D341Med (cell line): ENCODE measurements around the gene TPP2.
A peak's percentile ranks its signal among the peaks of the same experiment; 100 is the strongest.

Experiments used
- DNase-seq: peaks from one replicate; pipeline ENCODE4 v3.0.0; 2012; ENCODE audit warnings: low spot score

Gene TPP2

DNA sequence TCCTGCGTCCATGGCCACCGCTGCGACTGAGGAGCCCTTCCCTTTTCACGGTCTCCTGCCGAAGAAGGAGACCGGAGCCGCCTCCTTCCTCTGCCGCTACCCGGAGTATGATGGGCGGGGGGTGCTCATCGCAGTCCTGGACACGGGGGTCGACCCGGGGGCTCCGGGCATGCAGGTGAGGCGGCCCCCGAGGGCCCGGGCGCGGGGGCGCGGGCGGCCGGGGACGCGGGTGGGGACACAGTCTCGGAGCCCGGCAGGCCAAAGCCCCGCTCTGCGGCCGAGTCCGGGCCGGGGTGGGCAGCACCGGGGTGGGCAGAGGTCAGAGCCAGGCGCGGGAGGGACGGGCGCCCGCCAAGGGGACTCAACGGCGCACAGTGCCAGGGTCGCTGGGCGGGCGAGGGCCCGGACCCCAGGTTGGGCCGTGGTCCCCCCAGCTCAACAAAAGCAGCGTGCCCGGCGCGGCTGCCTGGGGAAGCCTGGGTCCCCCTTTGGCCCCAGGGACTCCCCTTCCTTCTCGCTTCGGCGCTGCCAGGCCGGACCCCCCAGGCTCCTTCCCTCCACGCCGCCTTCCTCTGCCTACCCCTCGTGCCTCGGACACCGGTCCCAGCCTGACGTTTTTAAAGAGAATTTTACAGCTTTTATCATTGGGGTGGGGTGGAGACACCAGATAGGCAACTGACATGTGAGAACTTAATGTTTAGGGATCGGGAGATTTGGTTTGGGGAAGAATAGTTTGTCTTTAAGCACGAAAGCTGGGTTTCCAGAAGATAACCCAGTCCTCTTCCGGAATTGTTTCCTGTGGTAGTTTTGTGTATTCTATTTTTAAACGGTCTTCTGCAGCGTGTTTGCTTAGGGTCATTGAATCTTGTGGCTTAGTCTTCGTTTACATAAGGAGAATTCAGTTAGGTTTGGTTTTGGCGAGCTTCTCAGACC is 509 bp downstream of the TPP2 start:
- no peak for DNase-seq

DNA sequence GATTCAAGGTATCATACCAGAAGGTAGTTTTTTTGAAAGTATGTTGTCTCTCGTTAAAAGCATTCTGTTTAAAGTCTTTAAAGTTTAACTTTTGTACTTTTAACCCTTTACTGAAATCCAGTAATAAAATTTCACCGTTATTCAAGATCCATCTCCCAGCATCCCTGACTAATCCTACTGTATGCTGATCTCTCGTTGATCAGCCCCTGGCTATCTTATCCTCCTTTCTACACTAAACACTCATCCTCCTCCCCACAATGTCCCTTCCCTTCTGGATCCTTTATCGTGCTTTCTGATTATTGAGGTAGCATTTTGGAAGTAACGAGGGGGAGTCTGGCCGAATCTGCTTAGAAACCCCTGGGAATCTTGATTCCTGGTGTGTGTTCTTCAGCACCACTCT is 1.3 kb downstream of the TPP2 start:
- DNase-seq = peak; percentile 30

DNA sequence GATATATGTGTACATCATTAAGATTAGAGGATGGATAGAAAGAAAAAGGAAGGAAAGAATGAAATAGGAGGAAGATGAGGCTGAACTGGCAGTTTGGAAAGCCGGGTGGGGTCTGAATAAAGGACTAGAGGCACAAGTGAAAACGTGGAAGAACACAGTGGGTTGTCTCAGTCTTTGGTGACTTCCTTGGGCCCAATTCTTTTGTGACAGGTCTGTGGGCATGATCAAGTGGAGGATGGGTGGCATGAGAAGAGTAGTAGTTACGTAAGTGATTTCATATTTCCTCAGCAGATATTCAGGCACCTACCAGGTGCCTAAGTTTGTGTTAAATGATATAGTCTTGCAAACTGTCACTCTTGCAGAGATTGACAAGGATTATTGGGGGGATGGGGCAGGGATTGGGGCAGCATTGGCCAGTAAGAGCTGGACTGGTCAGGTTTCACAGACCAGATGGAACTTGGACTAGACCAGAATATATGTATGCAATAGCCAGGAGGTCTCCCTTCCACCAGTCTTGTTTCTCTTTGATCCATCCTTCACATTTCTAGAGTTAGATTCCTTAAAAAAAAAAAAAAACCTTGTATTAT is 2.7 kb downstream of the TPP2 start:
- no peak for DNase-seq

DNA sequence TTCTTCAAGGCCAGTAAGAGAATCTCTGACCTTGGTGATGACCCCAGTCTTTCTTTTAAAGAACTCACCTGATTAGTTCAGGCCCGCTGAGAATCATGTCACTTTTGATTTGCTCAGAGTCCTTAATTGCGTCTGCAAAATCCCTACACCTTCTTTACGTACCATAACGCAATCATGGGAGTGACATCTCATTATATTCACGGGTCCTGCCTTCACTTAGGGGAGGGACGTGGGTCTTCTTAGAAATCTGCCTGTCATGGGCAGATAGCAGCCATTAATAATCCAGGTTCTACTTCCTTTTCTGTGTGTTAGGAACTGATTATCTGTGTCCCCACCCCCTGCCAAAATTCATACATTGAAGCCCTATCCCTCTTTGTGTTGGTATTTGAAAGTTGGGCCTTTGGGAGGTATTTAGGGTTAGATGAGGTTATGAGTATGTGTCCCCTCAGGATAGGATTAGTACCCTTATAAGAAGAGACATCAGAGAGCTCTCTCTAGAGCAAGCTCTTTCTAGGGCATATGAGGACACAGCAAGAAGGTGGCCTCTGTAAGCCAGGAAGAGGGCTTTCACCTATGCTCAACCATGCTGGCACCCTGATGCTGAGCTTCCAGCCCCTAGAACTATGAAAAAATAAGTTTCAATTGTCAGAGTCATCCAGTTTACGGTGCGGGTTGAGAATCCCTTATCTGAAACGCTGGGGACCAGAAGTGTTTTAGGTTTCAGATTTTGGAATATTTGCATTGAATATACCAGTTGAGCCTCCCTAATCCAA is 9.9 kb downstream of the TPP2 start:
- no peak for DNase-seq

DNA sequence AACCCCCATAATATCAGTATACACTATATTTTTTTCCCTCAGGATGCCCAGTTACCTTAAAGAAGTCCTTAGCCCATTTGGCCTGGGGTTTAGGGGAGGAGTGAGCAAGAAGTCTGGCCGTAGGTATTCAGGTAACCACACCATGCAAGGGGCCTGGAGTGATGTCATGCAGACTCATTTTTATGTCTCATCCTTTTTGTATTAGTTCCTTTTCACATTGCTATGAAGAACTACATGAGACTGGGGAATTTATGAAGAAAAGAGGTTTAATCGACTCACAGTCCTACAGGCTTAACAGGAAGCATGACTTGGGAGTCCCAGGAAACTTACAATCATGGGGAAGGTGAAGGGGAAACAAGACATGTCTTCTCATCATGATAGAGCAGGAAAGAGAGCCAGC is 12.2 kb downstream of the TPP2 start:
- DNase-seq = no peak

DNA sequence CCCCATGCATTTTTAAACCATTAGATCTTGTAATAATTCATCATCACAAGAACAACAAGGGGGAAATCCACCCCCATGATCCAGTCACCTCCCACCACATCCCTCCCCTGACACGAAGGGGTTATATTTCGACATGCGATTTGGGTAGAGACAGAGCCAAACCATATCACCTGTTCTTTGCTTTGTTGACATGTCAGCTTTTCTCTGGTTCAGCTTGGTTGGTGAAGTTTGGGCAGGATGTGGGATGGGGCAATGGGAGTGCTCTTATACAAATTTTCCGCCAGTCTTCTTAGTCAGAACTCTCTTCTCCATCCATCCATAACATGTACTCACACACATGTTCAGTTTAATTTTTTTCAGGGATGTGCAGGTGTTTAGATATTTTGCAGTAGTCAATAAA is 12.9 kb downstream of the TPP2 start:
- DNase-seq = no peak

DNA sequence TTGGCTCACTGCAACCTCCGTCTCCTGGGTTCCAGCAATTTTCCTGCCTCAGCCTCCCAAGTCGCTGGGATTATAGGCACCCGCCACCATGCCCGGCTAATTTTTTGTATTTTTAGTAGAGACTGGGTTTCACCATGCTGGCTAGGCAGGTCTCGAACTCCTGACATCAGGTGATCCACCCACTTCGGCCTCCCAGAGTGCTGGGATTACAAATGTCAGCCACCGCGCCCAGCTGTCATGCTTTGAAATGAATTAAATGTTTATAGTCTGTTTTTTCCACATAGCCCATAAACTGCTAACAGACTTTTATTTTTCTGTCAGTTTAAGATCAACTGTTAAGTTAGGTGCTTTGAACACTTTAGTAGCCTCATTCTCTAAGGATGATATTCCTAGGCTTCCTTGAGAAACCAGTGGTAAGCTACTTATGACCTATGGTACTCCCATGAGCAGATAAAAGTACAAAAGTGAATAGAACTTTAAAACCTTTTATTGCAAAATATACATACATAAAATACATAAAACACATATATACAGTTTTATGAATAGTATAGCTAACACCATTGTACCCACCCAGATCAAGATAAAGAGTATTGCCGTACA is 13.6 kb downstream of the TPP2 start:
- no peak for DNase-seq

DNA sequence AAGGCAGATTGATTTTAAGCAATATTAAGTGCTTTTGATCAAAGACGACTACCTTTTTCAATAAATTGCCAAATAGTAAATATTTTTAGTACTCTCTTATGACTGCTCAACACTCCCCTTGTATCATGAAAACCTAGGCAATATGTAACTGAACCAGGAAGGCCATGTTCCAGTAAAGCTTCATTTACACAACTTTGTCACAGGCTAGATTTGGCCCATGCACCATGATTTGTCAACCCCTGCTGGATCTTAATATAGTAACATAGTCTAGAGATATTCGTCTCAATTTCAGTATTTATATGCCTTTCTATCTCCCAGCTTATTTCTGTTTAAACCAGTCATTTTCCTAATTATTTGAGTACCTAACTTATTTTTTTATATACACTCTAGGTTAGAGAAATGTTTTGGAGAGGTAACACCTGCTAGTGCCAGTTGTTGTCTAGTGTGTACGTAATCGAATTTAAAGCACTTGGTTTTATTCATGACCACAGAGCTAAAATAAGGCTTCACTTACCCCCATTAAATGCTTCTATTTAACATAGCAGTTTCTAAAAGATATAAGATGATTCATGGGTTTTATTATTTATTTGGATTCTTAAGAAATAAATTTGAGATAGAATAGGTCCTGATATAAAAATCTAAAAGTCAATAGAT is 21.0 kb downstream of the TPP2 start:
- no peak for DNase-seq

DNA sequence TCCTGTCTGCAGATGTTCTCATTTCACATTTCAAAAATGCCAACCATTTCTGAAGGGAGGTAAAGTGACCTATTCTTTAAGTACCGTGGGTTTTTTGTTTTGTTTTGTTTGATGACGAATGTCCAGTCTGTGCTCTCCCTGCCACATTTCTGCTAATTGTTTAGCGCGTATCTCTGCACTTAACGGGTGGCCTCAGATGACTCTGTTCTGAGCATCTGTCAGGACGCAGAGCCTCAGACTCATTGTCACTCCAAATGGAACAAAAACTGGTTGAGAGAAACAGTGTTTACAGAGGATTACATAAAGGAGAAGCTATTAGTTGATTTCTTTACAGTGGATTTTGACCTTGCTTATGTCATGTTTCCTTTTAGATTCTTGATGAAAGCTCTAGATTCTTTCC is 23.7 kb downstream of the TPP2 start:
- peak; percentile 38 for DNase-seq

DNA sequence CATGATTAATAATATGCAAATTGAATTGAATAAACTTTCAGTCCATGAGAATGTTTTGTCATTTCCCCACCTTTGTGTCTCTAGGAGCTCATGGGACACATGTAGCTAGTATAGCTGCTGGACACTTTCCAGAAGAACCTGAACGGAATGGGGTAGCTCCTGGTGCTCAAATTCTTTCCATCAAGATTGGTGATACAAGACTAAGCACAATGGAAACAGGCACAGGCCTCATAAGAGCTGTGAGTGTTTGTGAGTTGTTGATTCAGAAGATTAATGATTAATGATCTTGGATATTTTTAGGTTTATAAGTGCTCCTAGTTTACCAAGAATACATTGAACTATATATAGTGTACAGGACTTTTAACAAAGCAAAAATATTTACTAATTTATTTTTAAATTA is 30.1 kb downstream of the TPP2 start:
- no peak for DNase-seq

DNA sequence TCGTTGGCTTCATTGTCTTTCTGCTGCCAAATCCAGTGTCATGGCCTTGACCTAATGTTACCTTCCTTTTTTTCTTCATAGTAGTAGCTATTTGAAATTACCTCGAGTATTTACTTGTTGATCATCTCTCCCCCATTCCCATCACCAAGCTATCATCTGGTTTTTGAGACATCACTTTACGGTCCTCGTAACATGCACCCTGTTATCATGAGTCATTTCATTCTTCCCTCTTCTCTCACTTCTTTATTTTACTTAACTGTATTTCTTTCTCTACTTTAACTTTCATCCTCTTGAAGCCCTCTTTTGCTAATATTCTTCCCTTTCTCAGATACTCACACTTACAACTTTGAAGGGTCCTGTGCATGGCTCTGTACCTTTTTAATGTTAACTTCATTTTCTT is 31.8 kb downstream of the TPP2 start:
- DNase-seq = no peak

DNA sequence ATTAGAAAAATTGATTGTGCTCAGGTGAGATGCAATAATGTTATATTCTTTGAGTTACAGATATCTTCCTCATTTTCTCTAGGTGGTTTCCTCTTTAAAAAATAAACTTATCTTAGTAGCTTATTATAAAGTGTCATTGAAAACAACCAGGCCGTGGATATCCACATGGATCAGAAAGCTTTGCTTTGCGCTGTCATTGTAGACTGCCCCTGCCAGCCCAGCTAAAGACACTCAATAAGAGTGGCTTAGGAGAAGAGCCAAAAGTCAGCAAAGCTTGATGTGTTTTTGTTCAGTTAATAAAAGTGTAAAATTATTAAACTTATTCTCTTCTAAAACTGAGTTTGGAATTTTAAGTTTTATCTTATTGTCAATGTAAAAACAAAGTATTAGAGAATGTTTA is 34.4 kb downstream of the TPP2 start:
- DNase-seq = no peak

DNA sequence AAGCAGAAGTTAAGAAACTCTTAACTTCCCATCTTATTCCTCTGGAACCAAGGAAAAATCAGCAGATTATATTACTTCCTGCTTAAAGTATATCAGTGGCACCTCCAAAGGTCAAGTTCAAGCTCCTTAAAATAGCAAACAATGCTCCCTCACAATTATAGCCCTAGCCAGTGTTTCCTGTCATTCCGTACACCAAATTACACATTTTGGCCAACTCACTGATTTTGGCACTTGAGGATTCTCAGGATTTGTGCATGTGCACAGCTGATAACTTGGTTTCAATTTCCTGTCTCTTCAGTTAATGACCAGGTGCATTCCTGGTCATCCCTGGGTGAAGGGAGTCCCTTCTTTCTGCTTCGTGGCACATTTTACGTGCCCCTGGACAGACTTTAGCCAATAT is 42.0 kb downstream of the TPP2 start:
- DNase-seq = no peak

DNA sequence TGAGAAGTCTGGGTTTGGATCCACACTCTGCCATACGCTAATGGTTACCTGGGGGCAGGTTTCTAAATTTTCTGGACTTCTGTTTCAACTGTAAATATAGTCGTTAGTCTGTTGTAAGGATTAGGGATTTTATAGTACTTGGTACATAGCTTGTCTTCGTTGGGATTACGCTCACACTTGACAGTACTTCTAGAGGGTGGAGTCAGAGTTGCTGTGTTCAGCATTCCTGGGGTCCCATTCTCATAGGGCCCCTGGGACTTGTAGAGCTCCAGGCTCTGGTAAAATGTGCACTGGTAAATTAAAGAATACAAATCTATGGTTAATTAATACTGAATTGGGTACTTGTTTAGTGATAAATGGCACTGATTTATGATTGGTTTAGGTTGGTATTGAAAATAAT is 45.2 kb downstream of the TPP2 start:
- DNase-seq = peak; percentile 30

DNA sequence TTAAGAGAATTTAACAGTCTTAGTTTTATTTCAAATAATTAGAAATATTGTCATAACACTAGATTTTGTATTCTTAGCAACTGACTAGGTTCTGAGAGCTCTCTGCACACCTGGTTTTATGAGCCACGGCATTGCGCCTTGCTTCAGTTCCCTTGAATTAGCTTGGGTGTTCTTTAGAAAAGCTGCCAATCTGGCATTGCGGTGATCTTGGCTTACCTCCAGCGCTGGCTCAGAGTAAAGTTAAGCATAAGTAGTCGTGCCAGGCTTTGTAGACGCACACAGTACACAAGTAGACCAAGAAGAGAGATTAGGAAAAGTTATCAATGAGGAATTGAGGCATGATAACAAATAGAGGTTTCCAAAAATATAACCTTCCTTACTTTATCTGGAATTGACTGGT is 45.7 kb downstream of the TPP2 start:
- peak; percentile 65 for DNase-seq

DNA sequence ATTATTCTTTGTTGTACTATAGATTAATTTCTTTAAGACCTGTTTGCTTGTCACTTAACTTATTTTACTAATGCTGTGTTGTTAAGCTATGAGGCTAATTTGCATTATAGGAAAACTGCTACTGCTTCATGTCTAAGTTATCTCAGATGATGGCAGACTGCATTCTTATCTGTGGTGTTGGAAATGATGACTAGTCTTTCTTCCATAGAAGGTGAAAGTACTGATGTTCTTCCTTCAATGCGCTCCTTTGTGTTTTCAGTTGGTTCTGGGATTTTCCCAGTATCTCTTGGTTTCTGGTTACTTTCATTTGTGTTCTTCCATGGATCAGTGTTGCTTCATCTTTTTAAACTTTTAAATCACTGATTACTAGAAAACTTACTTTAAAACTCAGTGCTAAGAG is 46.9 kb downstream of the TPP2 start:
- DNase-seq = no peak

DNA sequence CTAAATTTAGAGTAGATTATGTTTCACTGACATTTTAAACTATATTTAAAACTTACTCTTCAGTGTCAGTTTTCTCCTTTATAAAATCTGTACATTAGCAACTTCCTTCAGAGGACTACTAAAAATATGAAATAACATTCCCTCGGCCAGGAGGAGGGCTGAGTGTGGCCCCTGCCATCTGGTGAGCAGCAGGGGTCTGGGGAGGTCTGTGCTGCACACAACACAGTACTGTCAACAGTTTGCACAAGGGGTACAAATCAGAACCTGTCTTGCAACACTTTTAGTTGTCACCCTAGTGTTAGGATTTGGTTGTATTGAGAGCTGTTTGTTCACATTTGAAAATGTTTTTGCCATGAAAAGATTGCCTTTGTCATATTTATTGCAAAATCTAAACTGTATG is 48.9 kb downstream of the TPP2 start:
- DNase-seq = no peak

DNA sequence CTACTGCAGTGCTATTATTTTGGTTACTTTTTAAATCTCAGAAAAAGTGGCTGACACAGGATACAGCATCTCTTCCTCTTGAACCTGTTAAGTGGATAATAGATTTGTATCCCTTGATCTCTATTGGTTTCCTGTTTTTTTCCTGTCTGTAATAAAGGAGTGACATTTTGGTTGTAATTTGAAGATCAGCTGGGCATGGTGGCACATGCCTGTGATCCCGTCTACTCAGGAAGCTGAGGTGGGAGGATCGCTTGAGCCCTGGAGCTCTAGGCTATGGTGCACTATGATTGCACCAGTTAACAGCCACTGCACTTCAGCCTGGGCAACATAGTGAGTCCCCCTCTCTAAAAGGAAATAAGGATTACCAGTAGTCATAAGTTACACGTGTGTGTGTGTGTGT is 51.3 kb downstream of the TPP2 start:
- DNase-seq = no peak

DNA sequence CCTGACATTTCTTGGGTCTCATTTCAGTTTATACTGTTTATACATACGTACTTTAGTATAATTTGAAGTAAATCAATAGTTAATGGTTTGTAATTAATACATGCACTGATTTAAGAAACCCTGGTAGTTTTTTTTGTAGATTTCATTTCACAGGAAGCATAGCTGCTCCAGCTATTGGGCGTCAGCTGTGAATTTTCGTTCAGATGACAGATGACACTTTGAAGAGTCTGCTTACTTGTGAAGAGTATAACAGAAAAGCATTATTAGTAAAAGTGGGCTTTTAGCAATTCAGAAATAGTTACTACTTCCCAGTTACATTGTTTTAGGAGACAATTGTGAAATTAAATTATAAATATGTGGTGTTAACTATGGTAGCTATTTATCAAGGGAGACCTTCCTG is 53.7 kb downstream of the TPP2 start:
- no peak for DNase-seq

DNA sequence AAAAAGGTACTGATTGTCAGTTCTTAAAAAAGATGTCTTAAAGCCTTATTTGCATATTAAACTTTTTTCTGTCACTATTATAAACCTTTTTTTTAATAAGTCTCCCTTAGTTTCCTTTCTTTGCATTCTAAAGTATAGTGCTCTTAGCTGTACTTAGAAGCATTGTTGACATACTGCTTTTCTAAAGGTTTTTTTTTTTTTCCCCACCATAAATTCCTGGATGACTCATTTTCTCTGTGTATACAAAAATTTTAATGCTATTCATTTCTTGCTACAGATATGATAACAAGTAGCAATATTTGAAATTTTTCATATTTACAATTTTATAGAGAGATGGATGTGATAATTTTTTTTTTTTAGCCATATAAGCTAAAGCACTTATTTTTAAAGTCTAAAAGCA is 54.6 kb downstream of the TPP2 start:
- no peak for DNase-seq

DNA sequence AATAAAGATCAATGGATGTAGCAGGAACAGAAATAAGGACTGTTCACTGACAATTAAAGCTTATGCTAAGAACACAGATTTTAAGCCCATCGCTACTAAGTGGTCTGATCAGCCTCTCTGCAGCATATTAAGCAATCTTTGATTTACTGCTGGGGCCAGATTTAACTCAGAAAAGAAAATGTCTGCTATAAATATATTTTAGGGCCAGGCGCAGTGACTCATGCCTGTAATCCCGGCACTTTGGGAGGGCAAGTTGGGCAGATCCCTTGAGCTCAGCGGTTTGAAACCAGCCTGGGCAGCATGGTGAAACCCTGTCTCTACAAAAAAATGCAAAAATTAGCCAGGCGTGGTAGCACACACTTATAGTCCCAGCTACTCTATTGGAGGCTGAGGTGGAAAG is 55.1 kb downstream of the TPP2 start:
- DNase-seq = no peak

DNA sequence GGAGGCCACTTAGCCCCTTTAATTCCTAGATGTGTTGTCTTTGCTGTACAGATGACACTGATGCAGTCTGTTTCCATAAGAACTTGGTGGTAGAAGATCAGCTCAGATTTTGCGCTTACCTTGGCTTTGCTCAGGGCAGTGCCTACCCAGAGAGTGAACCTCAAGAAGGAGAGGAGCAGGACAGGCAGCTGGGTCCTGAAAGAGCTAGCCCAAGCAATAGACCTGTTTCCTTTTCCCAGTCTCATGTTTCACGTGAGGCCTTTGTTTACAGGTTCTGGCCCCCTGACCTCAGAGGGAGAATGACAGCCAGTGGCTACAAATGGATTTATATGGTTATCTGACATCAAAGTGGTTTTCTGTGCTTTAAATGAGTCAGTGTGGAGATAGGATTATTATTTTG is 58.0 kb downstream of the TPP2 start:
- no peak for DNase-seq
